Activated CD8-positive, alpha-beta T cell treated with anti-CD3 and anti-CD28 coated beads for 36 hours (primary cell): ENCODE measurements around the gene COLEC11. TPM values are rescaled to one million over a fixed set of nuclear protein-coding genes. Genes with fewer than 3 reads are reported as not detected.
"Not testable (repeated sequence)": the region's sequence is repeated elsewhere in the genome, so short reads cannot be mapped to it uniquely, and the experiment has no call there.

ENCODE experiments used
- ATAC-seq: fragments of 200-7000 bp; cut with Tn5 transposase; one replicate; pipeline ENCODE4 v1.10.0; 2021; ENCODE audit warnings: mild to moderate bottlenecking, moderate library complexity
- CTCF ChIA-PET: fragments of 350-600 bp; sonication (Branson Sonifier 250); formaldehyde crosslinking; loops from one replicate; lab custom pipeline; 2021; ENCODE audit warnings: antibody characterized with exemption; lab: Charles Lee
- POLR2A ChIA-PET: fragments of 350-600 bp; sonication (Branson Sonifier 250); formaldehyde crosslinking; loops from one replicate; lab custom pipeline; 2021; ENCODE audit warnings: antibody characterized with exemption; lab: Charles Lee
- DNase-seq: peaks from one replicate; pipeline ENCODE4 v3.0.0-alpha.2; 2020
- H3K27ac Mint-ChIP-seq: one replicate; pipeline ENCODE4 v1.8.0; 2021; ENCODE audit warnings: mild to moderate bottlenecking, mixed read lengths
- H3K27me3 Mint-ChIP-seq: one replicate; pipeline ENCODE4 v1.8.0; 2021; ENCODE audit warnings: mixed read lengths
- H3K36me3 Mint-ChIP-seq: one replicate; pipeline ENCODE4 v1.8.0; 2021; ENCODE audit warnings: low read depth, mixed read lengths
- H3K4me1 Mint-ChIP-seq: one replicate; pipeline ENCODE4 v1.8.0; 2021; ENCODE audit warnings: low read depth, mixed read lengths
- H3K4me3 Mint-ChIP-seq: one replicate; pipeline ENCODE4 v1.8.0; 2021; ENCODE audit warnings: mild to moderate bottlenecking, moderate library complexity, mixed read lengths
- H3K9me3 Mint-ChIP-seq: one replicate; pipeline ENCODE4 v1.8.0; 2021; ENCODE audit warnings: mixed read lengths
- intact Hi-C: fragments of 100-400 bp; cut with micrococcal nuclease; formaldehyde crosslinking; loops from one replicate; pipeline ENCODE4 v1.10.0; 2022
- total RNA-seq, 2 experiments: library from RNA; stranded (reverse); gene quantifications; one replicate each; pipeline ENCODE4 v1.2.3, GENCODE V29; 2021
- TF ChIP-seq, protein P1 (sequence below): fragments of 200-600 bp; IDR thresholded peaks from one replicate; pipeline ENCODE4 v1.8.0; 2022; ENCODE audit warnings: antibody characterized with exemption, mild to moderate bottlenecking

Gene COLEC11
- total RNA-seq, 2 experiments from 2014 or later, result 0.49 TPM; not detected in 1

DNA sequence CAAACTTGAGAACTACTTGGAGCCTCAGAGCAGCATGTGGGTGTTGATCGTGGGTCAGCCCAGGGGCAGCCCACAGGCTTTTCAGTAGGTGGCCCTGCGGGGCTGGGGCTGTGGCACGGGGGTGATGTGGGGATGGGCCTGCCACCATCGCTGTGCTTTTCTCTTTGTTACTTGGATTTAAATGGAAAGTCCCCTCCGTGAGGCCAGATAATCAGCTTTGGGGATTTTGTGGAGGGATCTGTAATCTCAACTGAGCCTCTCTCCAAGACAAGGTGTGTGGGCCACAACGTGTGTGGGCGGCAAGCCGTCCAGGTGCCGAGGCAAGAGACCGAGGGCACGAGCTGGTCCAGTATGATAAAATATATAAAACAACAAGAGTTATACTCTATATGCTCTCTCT lies 16.7 kb downstream of the COLEC11 start:
- no peak overlapping the region for H3K4me3 Mint-ChIP-seq
- H3K27ac Mint-ChIP-seq, result no peak overlapping the region
- H3K27me3 Mint-ChIP-seq, result no peaks in the 10 kb centered on the region
- POLR2A ChIA-PET, result no interaction called here
- intact Hi-C loops, result no loop called here
- DNase-seq, result no peak
- CTCF ChIA-PET, result no interaction called here
- TF ChIP-seq, protein P1, sequence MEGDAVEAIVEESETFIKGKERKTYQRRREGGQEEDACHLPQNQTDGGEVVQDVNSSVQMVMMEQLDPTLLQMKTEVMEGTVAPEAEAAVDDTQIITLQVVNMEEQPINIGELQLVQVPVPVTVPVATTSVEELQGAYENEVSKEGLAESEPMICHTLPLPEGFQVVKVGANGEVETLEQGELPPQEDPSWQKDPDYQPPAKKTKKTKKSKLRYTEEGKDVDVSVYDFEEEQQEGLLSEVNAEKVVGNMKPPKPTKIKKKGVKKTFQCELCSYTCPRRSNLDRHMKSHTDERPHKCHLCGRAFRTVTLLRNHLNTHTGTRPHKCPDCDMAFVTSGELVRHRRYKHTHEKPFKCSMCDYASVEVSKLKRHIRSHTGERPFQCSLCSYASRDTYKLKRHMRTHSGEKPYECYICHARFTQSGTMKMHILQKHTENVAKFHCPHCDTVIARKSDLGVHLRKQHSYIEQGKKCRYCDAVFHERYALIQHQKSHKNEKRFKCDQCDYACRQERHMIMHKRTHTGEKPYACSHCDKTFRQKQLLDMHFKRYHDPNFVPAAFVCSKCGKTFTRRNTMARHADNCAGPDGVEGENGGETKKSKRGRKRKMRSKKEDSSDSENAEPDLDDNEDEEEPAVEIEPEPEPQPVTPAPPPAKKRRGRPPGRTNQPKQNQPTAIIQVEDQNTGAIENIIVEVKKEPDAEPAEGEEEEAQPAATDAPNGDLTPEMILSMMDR, result no peak
- no peak for ATAC-seq
- H3K9me3 Mint-ChIP-seq, result peaks cover 8% of the 10 kb centered on the region
- H3K4me1 Mint-ChIP-seq, result no peaks in the 10 kb centered on the region
- H3K36me3 Mint-ChIP-seq, result peaks cover 2% of the 10 kb centered on the region

DNA sequence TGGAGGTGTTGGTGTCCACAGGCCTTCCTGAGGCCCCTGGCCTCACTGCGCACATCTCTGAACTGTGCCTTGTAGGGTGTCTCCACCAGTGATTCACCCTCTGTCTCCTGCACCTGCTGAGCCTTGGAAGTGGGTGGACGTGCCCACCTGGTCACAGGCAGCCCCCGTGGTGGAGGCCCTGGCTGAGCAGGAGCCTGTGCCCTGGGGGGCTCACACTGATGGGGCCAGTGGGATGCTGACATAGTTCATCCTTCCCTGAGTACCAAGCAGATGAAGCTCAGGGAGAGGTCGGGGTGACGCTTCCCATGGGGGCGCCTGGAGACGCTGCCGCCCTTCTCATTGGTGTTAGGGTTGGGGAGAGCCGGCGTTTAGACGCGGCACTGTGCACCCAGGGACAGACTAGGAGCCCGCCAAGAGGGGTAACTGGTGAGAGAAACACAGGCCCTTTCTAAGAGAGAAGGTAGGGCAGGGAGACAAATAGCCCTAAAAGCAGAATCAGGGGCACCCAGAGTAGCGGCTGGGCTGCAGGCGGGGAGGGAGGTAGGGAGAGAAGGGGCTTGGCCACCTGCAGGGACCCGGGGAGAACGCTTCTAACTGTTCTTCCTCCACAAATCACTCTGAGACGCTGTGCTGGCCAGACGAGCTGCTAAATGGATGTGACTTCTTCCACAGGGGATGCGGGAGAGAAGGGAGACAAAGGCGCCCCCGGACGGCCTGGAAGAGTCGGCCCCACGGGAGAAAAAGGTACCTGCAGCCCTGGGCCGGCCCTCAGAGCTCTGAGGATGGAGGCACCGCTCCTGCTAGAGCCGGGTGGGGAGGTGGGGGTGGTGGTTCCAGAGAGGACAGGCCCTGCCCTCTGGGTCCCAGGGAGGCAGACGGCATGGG lies 18.0 kb downstream of the COLEC11 start:
- Mint-ChIP-seq H3K9me3 (peaks cover 10% of the 10 kb centered on the region), H3K27ac (no peak overlapping the region), H3K4me3 (no peak overlapping the region), H3K36me3 (peaks cover 2% of the 10 kb centered on the region), H3K4me1 (no peaks in the 10 kb centered on the region), H3K27me3 (no peaks in the 10 kb centered on the region)
- ATAC-seq (no peak), DNase-seq (no peak)
- POLR2A ChIA-PET, result no interaction called here
- intact Hi-C loops, result no loop called here
- TF ChIP-seq, protein P1, result no peak
- CTCF ChIA-PET, result no interaction called here

DNA sequence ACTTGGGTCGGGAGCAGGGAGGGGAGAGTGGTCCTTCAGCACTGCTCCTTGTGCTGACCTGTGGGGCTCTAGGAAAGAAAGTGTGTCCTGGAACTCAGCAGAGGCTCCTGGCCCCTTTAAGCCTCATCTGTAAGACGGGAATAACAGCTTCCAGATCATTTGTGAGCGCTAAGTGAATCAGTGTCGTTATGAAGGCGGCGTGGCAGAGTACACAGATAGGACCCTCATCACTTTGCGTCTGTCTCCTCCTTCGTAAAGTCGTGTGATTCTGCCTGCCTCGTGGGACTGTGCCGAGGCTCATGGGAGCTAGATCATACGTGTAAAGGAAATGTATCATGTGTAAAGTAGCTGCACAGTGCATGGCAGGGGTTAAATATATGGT lies 18.6 kb downstream of the COLEC11 start:
- TF ChIP-seq, protein P1, result no peak
- intact Hi-C loops, result no loop called here
- H3K9me3 Mint-ChIP-seq, result peaks cover 12% of the 10 kb centered on the region
- ChIA-PET POLR2A (no interaction called here), CTCF (no interaction called here)
- ATAC-seq (no peak), DNase-seq (no peak)
- no peak overlapping the region for H3K4me3 Mint-ChIP-seq
- H3K4me1 Mint-ChIP-seq, result no peaks in the 10 kb centered on the region
- peaks cover 2% of the 10 kb centered on the region for H3K36me3 Mint-ChIP-seq
- H3K27me3 Mint-ChIP-seq, result no peaks in the 10 kb centered on the region
- no peak overlapping the region for H3K27ac Mint-ChIP-seq

DNA sequence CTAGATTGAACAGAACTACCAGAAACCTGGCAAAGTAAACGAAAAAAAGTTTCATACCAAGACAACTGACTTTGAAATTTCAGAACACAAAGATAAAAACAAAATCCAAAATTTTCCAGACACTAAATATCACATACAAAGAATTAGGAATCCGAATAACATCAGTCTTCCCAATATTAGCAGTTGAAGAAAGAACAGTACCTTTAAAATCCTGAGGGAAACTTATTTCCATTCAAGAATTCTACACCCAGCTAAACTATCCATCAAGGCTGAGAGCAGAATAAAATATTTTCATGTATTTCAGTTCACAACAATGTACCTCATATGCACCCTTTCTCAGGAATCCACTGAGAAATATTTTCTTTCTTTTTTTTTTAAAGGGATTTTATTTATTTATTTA lies 19.8 kb downstream of the COLEC11 start:
- H3K9me3 Mint-ChIP-seq, result peaks cover 12% of the 10 kb centered on the region
- ATAC-seq, H3K27ac Mint-ChIP-seq, H3K36me3 Mint-ChIP-seq, intact Hi-C loops, H3K27me3 Mint-ChIP-seq, DNase-seq, H3K4me3 Mint-ChIP-seq, CTCF ChIA-PET, H3K4me1 Mint-ChIP-seq: not testable (repeated sequence)
- POLR2A ChIA-PET, result interaction anchor here (0.6 kb wide), 1 partner anchor 83 kb away, joined by 4 read pairs; no protein-coding TSS in a partner anchor

DNA sequence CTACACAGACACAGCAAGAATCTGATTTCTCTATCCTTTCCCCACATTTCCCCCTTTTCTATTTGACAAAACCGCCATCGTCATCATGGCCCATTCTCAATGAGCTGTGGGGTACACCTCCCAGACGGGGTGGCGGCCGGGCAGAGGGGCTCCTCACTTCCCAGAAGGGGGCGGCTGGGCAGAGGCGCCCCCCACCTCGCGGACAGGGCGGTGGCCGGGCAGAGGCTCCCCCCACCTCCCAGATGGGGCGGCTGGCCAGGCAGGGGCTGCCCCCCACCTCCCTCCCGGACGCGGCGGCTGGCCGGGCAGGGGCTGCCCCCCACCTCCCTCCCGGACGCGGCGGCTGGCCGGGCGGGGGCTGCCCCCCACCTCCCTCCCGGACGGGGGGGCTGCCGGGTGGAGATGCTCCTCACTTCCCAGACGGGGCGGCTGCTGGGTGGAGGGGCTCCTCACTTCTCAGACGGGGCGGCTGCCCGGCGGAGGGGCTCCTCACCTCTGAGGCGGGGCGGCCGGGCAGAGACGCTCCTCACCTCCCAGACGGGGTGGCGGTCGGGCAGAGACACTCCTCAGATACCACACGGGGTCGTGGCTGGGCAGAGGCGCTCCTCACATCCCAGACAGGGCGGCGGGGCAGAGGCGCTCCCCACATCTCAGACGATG lies 20.8 kb downstream of the COLEC11 start:
- H3K4me3 Mint-ChIP-seq, H3K27ac Mint-ChIP-seq, H3K4me1 Mint-ChIP-seq, intact Hi-C loops, POLR2A ChIA-PET, CTCF ChIA-PET, H3K27me3 Mint-ChIP-seq, H3K36me3 Mint-ChIP-seq, ATAC-seq, DNase-seq: not testable (repeated sequence)
- peaks cover 12% of the 10 kb centered on the region for H3K9me3 Mint-ChIP-seq

DNA sequence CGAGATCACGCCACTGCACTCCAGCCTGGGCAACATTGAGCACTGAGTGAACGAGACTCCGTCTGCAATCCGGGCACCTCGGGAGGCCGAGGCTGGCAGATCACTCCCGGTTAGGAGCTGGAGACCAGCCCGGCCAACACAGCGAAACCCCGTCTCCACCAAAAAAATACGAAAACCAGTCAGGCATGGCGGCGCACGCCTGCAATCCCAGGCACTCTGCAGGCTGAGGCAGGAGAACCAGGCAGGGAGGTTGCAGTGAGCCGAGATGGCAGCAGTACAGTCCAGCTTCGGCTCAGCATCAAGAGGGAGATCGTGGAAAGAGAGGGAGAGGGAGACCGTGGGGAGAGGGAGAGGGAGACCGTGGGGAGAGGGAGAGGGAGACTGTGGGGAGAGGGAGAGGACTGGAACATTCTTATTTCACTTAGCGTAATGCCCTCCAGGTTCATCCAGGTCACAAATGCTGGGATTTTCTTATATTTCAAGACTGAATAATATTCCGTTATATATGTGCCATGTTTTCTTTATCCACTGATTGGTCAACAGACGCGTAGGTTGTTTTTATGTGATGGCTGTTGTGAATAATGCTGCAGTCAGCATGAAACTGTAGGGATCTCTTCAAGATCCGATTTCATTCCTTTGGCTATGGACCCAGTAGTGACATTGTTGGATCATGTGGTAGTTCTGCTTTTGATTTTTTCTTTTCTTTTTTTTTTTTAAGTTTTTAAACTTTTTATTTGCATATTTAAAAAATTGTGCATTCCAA lies 21.7 kb downstream of the COLEC11 start:
- POLR2A ChIA-PET, intact Hi-C loops, ATAC-seq, H3K27me3 Mint-ChIP-seq, CTCF ChIA-PET, H3K4me3 Mint-ChIP-seq, H3K36me3 Mint-ChIP-seq, H3K27ac Mint-ChIP-seq, H3K4me1 Mint-ChIP-seq, DNase-seq: not testable (repeated sequence)
- H3K9me3 Mint-ChIP-seq, result peaks cover 12% of the 10 kb centered on the region
